ENCODE data around the gene L3MBTL3. TPM values are rescaled to one million over a fixed set of nuclear protein-coding genes. Genes with fewer than 3 reads are reported as not detected.

The L3MBTL3 gene
- polyA plus RNA-seq, 1 of the 3 experiments (the other 2 are of a cell fraction) = 12.6 TPM

DNA sequence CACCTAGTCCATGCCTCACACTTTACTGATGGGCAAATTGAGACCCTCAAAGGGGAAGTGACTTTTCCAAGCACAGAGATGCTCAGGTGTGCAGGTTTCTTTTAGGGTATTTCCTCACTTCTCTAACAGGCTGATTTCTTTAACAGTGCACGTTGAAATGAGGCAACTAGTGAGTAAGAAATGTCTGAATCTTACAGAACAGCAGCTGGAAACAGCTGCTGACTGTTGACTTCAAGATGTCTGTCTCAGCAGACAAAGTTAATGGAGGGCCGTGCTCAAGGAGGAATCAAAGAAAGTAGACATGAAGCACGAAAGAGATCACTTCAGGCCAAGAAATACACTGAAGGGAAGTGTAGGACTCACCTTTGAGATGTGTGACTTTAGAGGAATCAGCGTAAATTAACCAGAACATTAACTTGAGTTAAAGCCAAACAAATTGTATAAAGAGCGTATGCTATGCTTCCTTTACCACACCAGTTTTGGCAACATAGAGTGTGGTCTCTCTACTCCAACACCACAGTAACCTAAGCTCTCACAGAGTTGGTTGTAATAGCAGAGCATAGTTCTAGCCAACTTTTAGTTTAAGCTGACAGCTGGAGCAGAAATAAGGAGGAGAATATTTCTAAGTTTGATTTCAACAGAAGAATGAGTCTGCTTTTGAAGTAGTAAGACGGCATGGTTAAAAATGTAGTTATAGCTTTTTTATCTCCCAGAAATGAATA lies 143.5 kb downstream of the L3MBTL3 start:
- no peak overlapping the region for H3K4me3 ChIP-seq (ENCODE audit: low read depth in 2 of 2, low read length in 1 of 2)
- no peak for DNase-seq
- peaks cover 0 to 25% of the 10 kb centered on the region in 2 experiments for H3K36me3 ChIP-seq (replicated peaks in 1 of 2; ENCODE audit: control insufficient read depth in 1 of 2, insufficient read depth in 2 of 2, low read length in 1 of 2)
- H3F3A ChIP-seq (replicated peaks; ENCODE audit: insufficient read depth) = peaks cover 7% of the 10 kb centered on the region
- ChIA-PET CTCF (no interaction called here), POLR2A (no interaction called here)
- no peak overlapping the region for H2AFZ ChIP-seq (ENCODE audit: low read depth)
- H3K79me2 ChIP-seq (ENCODE audit: insufficient read depth) = no peaks in the 10 kb centered on the region
- no peaks in the 10 kb centered on the region for H3K4me1 ChIP-seq (ENCODE audit: control insufficient read depth in 1 of 2, insufficient read depth in 2 of 2, low read depth in 1 of 2, low read length in 1 of 2)
- H3K27me3 ChIP-seq (ENCODE audit: insufficient read depth) = no peaks in the 10 kb centered on the region
- TF ChIP-seq POLR2AphosphoS5 (IDR thresholded peaks at IDR 0.05; ENCODE audit: low read depth, low read length) (no peak), EZH2phosphoT487 (IDR thresholded peaks at IDR 0.05; ENCODE audit: borderline replicate concordance, low read depth) (no peak)
- H3K4me2 ChIP-seq = no peak overlapping the region
- no peak overlapping the region for H3K9ac ChIP-seq
- H3K9me2 ChIP-seq = no peaks in the 10 kb centered on the region
- no peaks in the 10 kb centered on the region for H3K9me3 ChIP-seq
- WGBS (ENCODE audit: low lambda C conversion rate) = 55% methylated on average over 6 of the region's 6 CpGs
- H4K20me1 ChIP-seq (ENCODE audit: insufficient read depth) = no peaks in the 10 kb centered on the region
- H3K27ac ChIP-seq (ENCODE audit: low read depth in 2 of 2, low read length in 1 of 2) = no peak overlapping the region

DNA sequence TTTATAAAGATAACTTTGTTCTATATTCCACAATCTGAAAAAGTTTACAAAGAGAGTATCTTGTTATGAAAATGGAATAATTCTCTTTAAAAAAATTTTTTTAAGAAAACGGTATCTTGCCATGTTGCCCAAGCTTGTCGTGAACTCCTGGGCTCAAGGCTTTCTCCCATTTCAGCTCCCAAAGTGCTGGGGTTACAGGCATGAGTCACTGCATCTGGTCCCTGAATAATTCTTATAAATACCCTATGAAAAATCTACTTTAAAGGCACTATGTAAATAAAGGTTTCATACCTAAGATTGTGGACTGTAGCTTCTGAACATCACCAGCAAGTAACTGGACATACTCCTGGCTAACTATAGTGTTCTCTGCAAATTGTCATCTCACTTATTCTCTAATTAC lies 144.0 kb downstream of the L3MBTL3 start:
- no peaks in the 10 kb centered on the region for H3K9me2 ChIP-seq
- no peak overlapping the region for H3K27ac ChIP-seq (ENCODE audit: low read depth in 2 of 2, low read length in 1 of 2)
- no peaks in the 10 kb centered on the region for H3K79me2 ChIP-seq (ENCODE audit: insufficient read depth)
- H3K36me3 ChIP-seq (replicated peaks in 1 of 2; ENCODE audit: control insufficient read depth in 1 of 2, insufficient read depth in 2 of 2, low read length in 1 of 2) = peaks cover 0 to 21% of the 10 kb centered on the region in 2 experiments
- H3K4me2 ChIP-seq = no peak overlapping the region
- H3F3A ChIP-seq (replicated peaks; ENCODE audit: insufficient read depth) = peaks cover 6% of the 10 kb centered on the region
- no peak overlapping the region for H3K4me3 ChIP-seq (ENCODE audit: low read depth in 2 of 2, low read length in 1 of 2)
- no peaks in the 10 kb centered on the region for H3K9me3 ChIP-seq
- DNase-seq = no peak
- CTCF ChIA-PET = no interaction called here
- H4K20me1 ChIP-seq (ENCODE audit: insufficient read depth) = no peaks in the 10 kb centered on the region
- H3K27me3 ChIP-seq (ENCODE audit: insufficient read depth) = no peaks in the 10 kb centered on the region
- POLR2A ChIA-PET = no interaction called here
- H3K9ac ChIP-seq = no peak overlapping the region
- no peak for TF ChIP-seq NFIC (IDR thresholded peaks at IDR 0.05; ENCODE audit: borderline replicate concordance)
- no peak for TF ChIP-seq FOXJ3 (CRISPR knock-in tag; IDR thresholded peaks at IDR 0.05)
- TF ChIP-seq, protein P1, sequence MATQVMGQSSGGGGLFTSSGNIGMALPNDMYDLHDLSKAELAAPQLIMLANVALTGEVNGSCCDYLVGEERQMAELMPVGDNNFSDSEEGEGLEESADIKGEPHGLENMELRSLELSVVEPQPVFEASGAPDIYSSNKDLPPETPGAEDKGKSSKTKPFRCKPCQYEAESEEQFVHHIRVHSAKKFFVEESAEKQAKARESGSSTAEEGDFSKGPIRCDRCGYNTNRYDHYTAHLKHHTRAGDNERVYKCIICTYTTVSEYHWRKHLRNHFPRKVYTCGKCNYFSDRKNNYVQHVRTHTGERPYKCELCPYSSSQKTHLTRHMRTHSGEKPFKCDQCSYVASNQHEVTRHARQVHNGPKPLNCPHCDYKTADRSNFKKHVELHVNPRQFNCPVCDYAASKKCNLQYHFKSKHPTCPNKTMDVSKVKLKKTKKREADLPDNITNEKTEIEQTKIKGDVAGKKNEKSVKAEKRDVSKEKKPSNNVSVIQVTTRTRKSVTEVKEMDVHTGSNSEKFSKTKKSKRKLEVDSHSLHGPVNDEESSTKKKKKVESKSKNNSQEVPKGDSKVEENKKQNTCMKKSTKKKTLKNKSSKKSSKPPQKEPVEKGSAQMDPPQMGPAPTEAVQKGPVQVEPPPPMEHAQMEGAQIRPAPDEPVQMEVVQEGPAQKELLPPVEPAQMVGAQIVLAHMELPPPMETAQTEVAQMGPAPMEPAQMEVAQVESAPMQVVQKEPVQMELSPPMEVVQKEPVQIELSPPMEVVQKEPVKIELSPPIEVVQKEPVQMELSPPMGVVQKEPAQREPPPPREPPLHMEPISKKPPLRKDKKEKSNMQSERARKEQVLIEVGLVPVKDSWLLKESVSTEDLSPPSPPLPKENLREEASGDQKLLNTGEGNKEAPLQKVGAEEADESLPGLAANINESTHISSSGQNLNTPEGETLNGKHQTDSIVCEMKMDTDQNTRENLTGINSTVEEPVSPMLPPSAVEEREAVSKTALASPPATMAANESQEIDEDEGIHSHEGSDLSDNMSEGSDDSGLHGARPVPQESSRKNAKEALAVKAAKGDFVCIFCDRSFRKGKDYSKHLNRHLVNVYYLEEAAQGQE (IDR thresholded peaks at IDR 0.05; ENCODE audit: low read depth, low read length) = no peak
- no peak for TF ChIP-seq NRF1 (IDR thresholded peaks at IDR 0.05; ENCODE audit: low read depth, low read length)
- TF ChIP-seq, protein P2, sequence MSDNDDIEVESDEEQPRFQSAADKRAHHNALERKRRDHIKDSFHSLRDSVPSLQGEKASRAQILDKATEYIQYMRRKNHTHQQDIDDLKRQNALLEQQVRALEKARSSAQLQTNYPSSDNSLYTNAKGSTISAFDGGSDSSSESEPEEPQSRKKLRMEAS (IDR thresholded peaks at IDR 0.05; ENCODE audit: low read depth) = no peak
- no peak for TF ChIP-seq JUND (IDR thresholded peaks at IDR 0.05)
- TF ChIP-seq, protein P3, sequence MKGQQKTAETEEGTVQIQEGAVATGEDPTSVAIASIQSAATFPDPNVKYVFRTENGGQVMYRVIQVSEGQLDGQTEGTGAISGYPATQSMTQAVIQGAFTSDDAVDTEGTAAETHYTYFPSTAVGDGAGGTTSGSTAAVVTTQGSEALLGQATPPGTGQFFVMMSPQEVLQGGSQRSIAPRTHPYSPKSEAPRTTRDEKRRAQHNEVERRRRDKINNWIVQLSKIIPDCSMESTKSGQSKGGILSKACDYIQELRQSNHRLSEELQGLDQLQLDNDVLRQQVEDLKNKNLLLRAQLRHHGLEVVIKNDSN (IDR thresholded peaks at IDR 0.05; ENCODE audit: borderline replicate concordance, low read depth) = no peak
- TF ChIP-seq MXI1 (IDR thresholded peaks at IDR 0.05; ENCODE audit: low read depth, low read length) = no peak
- TF ChIP-seq RXRA (IDR thresholded peaks at IDR 0.05; ENCODE audit: borderline replicate concordance, low read depth) = no peak
- no peak for TF ChIP-seq RCOR1 (IDR thresholded peaks at IDR 0.05; ENCODE audit: low read length)
- TF ChIP-seq, protein P4, sequence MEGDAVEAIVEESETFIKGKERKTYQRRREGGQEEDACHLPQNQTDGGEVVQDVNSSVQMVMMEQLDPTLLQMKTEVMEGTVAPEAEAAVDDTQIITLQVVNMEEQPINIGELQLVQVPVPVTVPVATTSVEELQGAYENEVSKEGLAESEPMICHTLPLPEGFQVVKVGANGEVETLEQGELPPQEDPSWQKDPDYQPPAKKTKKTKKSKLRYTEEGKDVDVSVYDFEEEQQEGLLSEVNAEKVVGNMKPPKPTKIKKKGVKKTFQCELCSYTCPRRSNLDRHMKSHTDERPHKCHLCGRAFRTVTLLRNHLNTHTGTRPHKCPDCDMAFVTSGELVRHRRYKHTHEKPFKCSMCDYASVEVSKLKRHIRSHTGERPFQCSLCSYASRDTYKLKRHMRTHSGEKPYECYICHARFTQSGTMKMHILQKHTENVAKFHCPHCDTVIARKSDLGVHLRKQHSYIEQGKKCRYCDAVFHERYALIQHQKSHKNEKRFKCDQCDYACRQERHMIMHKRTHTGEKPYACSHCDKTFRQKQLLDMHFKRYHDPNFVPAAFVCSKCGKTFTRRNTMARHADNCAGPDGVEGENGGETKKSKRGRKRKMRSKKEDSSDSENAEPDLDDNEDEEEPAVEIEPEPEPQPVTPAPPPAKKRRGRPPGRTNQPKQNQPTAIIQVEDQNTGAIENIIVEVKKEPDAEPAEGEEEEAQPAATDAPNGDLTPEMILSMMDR (IDR thresholded peaks at IDR 0.05) = no peak
- no peak for TF ChIP-seq CHD2 (IDR thresholded peaks at IDR 0.05; ENCODE audit: low read length, partially characterized antibody)
- TF ChIP-seq, protein P5, sequence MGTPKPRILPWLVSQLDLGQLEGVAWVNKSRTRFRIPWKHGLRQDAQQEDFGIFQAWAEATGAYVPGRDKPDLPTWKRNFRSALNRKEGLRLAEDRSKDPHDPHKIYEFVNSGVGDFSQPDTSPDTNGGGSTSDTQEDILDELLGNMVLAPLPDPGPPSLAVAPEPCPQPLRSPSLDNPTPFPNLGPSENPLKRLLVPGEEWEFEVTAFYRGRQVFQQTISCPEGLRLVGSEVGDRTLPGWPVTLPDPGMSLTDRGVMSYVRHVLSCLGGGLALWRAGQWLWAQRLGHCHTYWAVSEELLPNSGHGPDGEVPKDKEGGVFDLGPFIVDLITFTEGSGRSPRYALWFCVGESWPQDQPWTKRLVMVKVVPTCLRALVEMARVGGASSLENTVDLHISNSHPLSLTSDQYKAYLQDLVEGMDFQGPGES (IDR thresholded peaks at IDR 0.05; ENCODE audit: low read depth, low read length) = no peak
- no peak for TF ChIP-seq FOSL2 (IDR thresholded peaks at IDR 0.05; ENCODE audit: borderline replicate concordance, low read depth)
- TF ChIP-seq, protein P6, sequence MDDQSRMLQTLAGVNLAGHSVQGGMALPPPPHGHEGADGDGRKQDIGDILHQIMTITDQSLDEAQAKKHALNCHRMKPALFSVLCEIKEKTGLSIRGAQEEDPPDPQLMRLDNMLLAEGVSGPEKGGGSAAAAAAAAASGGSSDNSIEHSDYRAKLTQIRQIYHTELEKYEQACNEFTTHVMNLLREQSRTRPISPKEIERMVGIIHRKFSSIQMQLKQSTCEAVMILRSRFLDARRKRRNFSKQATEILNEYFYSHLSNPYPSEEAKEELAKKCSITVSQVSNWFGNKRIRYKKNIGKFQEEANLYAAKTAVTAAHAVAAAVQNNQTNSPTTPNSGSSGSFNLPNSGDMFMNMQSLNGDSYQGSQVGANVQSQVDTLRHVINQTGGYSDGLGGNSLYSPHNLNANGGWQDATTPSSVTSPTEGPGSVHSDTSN (IDR thresholded peaks at IDR 0.05) = no peak
- 66% methylated on average over 2 of the region's 2 CpGs for WGBS (ENCODE audit: low lambda C conversion rate)
- no peaks in the 10 kb centered on the region for H3K4me1 ChIP-seq (ENCODE audit: control insufficient read depth in 1 of 2, insufficient read depth in 2 of 2, low read depth in 1 of 2, low read length in 1 of 2)
- no peak overlapping the region for H2AFZ ChIP-seq (ENCODE audit: low read depth)

Measured in SK-N-SH (cell line).